GM12872 (cell line): ENCODE data around the gene ZNF148.

ENCODE experiments used
- TF ChIP-seq, protein P1 (sequence below): IDR thresholded peaks from 3 replicates; pipeline ENCODE4 v1.5.1; 2011; ENCODE audit warnings: low read depth, mild to moderate bottlenecking, low read length, moderate library complexity; ENCODE audit not compliant: insufficient read depth

The ZNF148 gene

GRCh38 chr3:125220727-125221429, 154.2 kb downstream of the ZNF148 start:
- TF ChIP-seq, protein P1, sequence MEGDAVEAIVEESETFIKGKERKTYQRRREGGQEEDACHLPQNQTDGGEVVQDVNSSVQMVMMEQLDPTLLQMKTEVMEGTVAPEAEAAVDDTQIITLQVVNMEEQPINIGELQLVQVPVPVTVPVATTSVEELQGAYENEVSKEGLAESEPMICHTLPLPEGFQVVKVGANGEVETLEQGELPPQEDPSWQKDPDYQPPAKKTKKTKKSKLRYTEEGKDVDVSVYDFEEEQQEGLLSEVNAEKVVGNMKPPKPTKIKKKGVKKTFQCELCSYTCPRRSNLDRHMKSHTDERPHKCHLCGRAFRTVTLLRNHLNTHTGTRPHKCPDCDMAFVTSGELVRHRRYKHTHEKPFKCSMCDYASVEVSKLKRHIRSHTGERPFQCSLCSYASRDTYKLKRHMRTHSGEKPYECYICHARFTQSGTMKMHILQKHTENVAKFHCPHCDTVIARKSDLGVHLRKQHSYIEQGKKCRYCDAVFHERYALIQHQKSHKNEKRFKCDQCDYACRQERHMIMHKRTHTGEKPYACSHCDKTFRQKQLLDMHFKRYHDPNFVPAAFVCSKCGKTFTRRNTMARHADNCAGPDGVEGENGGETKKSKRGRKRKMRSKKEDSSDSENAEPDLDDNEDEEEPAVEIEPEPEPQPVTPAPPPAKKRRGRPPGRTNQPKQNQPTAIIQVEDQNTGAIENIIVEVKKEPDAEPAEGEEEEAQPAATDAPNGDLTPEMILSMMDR = no peak

GRCh38 chr3:125220183-125220582, 154.9 kb downstream of the ZNF148 start:
- TF ChIP-seq, protein P1 = no peak

DNA sequence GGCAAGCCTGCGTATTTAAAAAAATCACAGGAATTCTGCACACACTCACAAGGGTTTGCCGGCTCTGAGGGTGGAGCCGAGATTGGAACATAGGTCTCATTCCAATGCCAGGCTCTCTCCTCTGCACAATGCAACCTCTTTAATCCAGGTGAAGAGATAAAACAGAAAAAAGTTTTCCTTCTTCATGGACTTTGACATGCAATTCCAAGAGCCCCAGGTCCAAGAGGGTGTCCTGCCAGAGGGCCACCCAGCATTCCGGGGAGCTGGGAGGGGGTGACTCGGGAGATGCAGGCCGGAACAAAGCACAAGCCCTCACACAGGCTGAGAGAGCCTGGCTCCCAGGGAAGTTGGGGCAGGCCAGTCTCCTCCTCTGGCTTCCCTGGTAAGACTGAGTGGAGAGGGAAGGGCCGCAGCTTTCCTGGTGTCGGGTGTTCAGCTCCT, 155.8 kb downstream of the ZNF148 start:
- TF ChIP-seq, protein P1 = no peak

GRCh38 chr3:125214738-125215137, 160.4 kb downstream of the ZNF148 start:
- TF ChIP-seq, protein P1 = no peak

DNA sequence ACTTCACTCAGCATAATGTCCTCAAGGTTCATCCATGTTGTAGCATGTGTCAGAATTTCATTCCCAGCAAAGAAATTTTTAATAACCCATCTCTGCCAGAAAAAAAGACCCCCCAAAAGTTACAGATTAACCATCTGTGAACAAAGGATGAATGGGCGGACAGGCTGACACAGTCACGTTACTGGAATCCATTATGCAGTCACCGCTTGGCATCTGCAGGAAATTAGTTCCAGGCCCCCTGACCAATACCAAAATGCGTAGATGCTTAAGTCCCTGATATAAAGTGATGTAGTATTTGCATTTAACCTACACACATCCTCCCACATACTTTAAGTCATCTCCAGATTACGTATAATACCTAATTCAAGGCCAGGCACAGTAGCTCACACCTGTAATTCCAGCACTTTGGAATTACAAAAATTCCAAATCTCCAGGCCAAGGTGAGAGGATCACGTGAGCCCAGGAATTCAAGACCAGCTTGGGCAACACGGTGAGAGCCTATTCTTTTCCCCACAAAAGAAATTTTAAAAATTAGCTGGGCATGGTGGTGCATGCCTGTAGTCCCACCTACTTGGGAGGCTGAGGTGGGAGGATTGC, 161.1 kb downstream of the ZNF148 start:
- TF ChIP-seq, protein P1 = no peak

DNA sequence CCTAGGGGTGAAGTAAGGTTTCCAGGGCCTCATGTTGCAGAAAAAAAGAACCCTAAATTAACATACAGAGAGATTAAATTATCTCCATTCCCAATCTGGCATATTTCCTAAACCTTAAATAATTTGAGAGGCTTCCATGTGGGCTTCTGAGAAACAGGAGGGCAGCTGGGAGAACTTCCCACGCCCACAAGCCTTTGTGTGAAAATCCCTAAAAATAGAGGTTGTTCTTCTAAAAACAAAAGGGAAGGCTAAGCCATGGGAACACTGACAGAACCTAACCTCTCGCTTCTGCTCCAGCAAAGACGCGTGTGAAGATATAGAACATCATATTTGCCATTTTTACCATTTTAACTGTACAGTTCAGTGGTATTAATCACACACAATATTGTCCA, 161.8 kb downstream of the ZNF148 start:
- TF ChIP-seq, protein P1 = no peak

DNA sequence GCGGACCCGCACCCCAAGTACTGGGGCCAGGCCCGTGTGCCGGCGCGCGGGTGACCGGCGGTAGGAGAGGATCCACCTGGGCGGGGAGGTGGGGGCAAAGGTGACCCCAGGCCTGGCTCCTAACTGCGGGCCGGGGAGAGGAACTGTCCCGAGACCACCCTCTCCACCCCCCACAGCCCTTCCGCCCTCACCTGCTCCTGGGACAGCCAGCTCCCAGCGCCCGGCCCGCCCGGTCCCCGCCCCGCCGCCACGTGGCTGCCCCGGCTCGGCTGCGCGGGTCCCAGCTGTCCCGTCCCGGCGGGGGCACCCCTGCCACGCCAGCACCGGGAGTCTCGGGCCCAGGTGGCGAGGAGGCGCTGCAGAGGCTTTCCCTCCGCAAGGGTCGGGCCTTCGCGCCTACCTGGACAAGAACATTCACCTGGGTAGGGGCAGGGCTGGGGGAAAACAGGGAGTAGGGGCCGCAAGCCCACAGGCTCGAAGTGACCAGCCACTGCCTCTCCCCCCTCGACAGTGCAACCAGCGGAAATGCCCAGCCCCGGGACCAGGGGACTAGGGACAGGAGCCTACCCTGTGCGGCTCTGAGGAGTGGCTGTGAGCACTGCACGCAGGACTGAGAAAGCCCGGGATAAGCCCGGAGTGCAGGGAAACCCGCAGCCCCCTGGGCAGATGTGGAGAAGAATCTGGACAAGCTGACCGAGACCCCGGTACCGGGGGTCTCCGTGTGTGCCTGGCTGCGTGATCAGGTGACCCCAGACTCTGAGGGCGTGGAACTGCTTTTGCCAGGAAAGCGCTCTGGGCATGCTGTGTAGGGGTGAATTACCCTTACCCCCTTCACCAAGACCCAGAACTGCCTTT, 162.4 kb downstream of the ZNF148 start, which contains the start of gene SLC12A8:
Gene SLC12A8 (minus strand): TSS at position 240 of the 855 bp plus-strand sequence. CDS start 1,399 bp downstream, outside the sequence.
- TF ChIP-seq, protein P1 = no peak
